HG02763 (cell line): ENCODE results near the gene ILKAP.

Experiments used
- ATAC-seq: cut with Tn5 transposase; IDR thresholded peaks from one replicate; pipeline ENCODE4 v1.9.1; 2021; ENCODE audit warnings: mild to moderate bottlenecking, moderate library complexity; ENCODE audit not compliant: unreplicated experiment

ILKAP gene

GRCh38 chr2:238152771-238153688, 50.5 kb downstream of the ILKAP start:
- no peak for ATAC-seq

DNA sequence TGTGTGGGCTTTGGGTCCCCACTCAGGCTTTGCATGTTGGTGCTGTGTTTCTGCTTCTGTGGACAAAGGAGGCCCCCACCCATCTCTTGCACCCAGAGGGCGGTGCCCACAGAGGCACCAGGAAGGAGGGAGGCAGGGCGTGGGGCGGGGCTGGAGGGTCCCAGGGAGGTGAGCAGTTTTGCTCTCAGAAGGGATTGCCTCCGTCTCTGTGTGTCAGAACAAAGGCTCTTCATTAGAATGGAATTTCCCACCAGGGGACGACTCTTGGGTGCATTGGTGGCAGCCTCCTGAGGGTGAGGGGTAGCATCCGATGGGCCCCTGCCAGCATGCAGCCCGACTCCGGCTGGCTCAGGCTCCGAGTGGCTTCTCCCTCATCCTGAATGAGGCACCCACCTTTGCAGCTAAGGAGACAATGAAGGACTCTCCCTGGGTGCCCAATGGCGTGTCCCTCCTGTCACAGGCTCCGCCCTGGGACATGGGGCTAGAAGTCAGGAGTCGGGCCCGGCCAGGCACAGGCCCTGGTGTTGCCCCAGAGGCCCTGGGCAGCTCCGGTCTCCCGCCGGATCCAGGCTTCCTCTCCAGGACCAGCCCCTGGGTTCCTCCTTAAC, 51.8 kb downstream of the ILKAP start:
- no peak for ATAC-seq

- ATAC-seq, result no peak
These were observed 52.3 kb downstream of the ILKAP start for GRCh38 chr2:238151205-238151604.

GRCh38 chr2:238150686-238151085, 52.8 kb downstream of the ILKAP start:
- no peak for ATAC-seq

- ATAC-seq, result no peak
These were observed 53.5 kb downstream of the ILKAP start for GRCh38 chr2:238149841-238150572.

GRCh38 chr2:238148981-238149380, 54.5 kb downstream of the ILKAP start:
- ATAC-seq, result no peak

GRCh38 chr2:238146884-238147544, 56.5 kb downstream of the ILKAP start:
- no peak for ATAC-seq

DNA sequence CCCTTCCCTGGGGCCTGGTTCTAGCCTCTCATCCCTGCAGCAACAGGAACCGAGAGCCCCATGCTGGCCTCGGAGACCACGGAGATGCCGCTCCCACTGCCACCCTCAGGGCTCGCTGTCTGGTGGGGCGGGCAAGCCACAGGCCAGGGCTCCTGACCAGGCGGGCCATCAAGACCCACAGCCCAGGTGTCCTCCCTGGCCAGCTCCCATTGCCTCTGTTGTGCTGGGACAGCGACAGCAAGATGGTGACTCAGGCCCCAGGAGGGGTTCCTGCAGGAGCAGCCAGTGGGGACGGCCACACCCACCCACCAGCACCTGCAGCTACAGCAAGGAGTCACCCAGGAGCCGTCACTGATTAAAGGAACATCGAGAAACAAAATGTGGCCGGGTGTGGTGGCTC, 57.6 kb downstream of the ILKAP start:
- no peak for ATAC-seq

GRCh38 chr2:238145046-238145445, 58.4 kb downstream of the ILKAP start:
- no peak for ATAC-seq

DNA sequence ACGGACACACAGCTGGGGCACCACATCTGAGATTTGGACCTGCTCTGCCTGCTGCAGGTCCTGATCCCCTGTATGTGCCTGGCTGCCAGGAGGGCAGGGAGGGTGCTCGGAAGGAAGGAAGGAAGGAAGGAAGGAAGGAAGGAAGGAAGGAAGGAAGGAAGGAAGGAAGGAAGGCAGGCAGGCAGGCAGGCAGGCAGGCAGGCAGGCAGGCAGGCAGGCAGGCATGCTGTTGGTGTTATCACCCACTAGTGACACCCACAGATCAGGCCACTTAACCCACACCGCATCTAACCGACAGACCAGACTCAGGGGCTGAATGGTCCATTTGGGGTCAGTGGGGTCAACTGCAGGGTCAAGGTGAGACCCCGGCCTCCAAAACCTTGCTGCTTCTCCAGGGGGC, 59.2 kb downstream of the ILKAP start:
- no peak for ATAC-seq

DNA sequence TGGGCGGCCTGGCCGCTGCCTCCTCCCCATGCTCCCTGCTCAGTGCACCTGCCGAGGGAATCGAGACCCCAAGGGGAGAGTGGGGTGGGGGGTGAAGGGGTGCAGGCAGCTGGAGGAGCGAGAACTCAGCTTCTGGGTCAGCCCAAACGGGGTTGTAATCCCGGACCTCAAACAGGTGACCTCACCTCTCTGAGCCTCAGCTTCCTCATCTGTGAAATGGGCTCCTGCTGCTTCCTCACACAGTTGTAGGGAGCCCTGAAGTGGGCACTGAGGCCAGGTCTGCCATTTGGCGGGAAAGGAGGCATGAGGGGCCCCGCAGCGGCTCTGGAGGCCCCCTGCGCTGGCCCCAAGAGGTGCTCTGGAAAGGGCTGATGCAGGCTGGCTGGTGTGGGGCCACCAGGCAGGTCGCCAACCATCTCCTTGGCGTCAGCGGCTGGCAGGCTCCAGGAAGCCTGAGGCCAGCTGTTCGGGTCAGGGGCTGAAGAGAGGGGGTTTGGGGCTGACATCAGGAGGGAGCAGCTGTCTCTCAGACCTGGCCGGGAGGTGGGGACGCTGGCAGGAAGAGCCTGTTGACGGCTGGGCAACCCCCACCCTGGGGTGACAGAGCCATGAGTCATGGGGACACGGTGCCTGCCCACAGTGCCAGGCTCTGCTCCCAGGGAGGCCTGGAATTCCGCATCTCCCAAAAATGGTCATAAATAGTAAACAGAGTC, 60.1 kb downstream of the ILKAP start:
- ATAC-seq, result no peak

- ATAC-seq, result no peak
These were observed 60.9 kb downstream of the ILKAP start for GRCh38 chr2:238142382-238143205.

- ATAC-seq, result no peak
These were observed 61.8 kb downstream of the ILKAP start for GRCh38 chr2:238141541-238142318.

GRCh38 chr2:238140721-238141540, 62.6 kb downstream of the ILKAP start:
- ATAC-seq, result no peak

DNA sequence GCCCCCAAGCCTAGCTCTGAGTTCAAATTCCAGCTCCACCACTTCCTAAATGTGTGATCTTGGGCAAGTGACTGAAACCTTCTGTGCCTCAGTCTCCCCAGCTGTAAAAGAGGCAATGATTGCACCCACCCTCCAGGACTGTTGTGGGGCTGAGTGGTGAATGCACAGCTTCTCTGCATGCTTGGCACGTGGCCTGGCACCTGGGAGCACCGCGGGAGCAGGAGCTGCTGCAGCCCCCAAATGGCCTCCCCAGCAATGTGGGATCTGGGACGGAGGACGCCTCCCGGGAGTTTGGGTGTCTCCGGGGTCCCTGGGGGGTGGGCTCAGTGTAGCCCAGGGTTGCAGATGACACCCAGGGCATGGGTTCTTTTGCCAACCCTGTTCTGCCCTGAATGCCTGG, 63.5 kb downstream of the ILKAP start:
- ATAC-seq, result no peak

GRCh38 chr2:238139196-238140039, 64.1 kb downstream of the ILKAP start:
- no peak for ATAC-seq
